ENCODE results near the gene MLLT10.
"Not testable (repeated sequence)": the region's sequence is repeated elsewhere in the genome, so short reads cannot be mapped to it uniquely, and the experiment has no call there.

The MLLT10 gene

GRCh38 chr10:21527598-21528235, 6.3 kb upstream of the MLLT10 start:
- DNase-seq (ENCODE audit: low spot score), result peak; percentile 53

DNA sequence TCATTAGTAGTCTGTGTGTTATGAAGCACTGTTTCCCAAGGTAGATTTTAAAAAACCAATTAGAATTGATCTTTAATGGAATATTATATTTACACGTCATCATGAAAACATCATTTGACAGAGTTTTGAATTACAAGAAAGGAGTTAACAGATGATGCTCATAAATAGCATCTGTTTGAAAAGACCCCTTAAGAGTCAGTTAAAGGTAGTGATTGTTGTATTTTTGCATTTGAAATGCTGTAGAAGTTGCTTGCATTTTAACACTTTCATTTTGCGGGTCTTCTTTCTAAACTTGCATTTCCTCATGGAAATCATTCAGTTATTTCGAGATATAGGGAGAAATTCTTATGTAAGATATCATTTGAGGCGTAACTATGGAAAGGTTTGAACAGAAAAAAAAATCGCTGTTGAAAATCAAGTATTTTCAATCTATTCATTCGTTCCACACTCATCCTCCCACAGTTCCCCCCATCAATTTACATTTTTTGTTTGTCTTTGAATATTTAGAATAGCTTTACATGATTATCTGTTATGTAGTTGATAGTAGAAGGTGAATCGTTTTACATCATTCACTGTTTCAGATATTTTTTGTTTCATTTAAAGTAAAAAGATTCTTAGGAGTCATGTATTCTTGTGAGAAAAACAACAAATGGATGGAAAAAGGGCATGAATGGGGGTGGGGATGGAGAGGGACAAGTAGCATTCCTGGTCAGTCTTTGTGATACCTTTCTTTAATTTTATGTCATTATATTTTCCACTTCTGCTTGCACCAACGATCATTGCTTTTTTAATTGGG, 5.6 kb upstream of the MLLT10 start:
- peak; percentile 30 for DNase-seq (ENCODE audit: low spot score)

- DNase-seq (ENCODE audit: low spot score), result peak; percentile 43
These were observed 4.8 kb upstream of the MLLT10 start for GRCh38 chr10:21529032-21529910.

- no peak for DNase-seq (ENCODE audit: low spot score)
These were observed 3.9 kb upstream of the MLLT10 start for GRCh38 chr10:21530168-21530567.

DNA sequence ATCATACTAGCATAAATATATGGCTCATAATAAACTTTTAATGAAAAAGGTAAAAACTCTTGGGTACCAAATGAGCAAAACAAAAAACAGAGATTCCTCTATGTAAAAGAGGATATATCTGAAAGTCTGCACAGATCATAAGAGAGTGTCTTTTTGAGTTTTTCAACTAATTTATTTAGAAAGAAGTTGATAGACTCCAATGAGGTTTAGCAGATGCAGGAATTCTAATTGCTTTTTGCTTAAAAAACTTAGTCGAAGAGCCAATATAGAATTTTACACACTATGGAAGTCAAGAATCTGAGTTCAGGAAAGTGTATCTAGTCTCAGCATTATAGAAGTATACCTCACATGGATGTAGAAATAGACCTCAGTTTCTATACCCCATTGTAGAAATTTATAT, 3.4 kb upstream of the MLLT10 start:
- DNase-seq (ENCODE audit: low spot score), result no peak

DNA sequence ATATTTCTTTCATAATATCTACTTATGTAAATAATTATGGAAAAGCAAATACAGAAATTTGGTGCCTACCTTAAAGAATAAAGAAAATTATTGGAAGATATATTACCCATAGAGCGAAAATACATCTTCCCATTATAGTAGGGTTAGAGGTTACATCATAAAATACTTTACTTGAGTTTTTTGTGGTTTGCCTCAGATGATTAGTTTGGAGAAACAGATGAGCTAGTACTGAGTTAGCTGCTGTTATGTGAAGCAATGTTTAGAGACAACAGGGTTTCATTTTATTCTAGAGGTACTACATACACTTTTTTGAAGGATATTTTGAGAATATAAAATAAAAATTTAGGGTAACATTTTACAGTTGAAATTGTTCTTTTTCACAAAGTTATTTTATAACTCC, 2.9 kb upstream of the MLLT10 start:
- no peak for DNase-seq (ENCODE audit: low spot score)

GRCh38 chr10:21532694-21533466, 1.2 kb upstream of the MLLT10 start:
- no peak for DNase-seq (ENCODE audit: low spot score)

GRCh38 chr10:21534280-21534586, 201 bp downstream of the MLLT10 start:
- no peak for DNase-seq (ENCODE audit: low spot score)

GRCh38 chr10:21534604-21535493, 817 bp downstream of the MLLT10 start:
- peak; percentile 40 for DNase-seq (ENCODE audit: low spot score)

GRCh38 chr10:21535494-21535965, 1.5 kb downstream of the MLLT10 start:
- DNase-seq (ENCODE audit: low spot score), result no peak

GRCh38 chr10:21535976-21536375, 1.9 kb downstream of the MLLT10 start:
- DNase-seq (ENCODE audit: low spot score), result not testable (repeated sequence)

DNA sequence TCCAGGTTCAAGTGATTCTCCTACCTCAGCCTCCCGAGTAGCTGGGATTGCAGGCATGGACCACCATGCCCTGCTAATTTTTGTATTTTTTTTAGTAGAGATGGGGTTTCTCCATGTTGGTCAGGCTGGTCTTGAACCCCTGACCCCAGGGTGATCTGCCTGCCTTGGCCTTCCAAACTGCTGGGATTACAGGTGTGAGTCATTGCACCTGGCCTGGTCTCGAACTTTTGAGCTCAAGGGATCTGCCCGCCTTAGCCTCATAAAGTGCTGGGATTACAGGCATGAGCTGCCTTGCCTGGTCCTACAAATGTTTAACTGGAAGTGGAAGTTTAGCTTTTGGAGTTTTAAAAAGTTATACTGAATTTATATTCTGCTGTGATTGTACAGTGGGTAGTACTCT, 2.8 kb downstream of the MLLT10 start:
- DNase-seq (ENCODE audit: low spot score), result no peak

GRCh38 chr10:21540701-21541100, 6.7 kb downstream of the MLLT10 start:
- DNase-seq (ENCODE audit: low spot score), result not testable (repeated sequence)

GRCh38 chr10:21547246-21547645, 13.2 kb downstream of the MLLT10 start:
- no peak for DNase-seq (ENCODE audit: low spot score)

- DNase-seq (ENCODE audit: low spot score), result no peak
These were observed 18.6 kb downstream of the MLLT10 start for GRCh38 chr10:21552638-21553037.

- no peak for DNase-seq (ENCODE audit: low spot score)
These were observed 22.5 kb downstream of the MLLT10 start for GRCh38 chr10:21556527-21556926.

DNA sequence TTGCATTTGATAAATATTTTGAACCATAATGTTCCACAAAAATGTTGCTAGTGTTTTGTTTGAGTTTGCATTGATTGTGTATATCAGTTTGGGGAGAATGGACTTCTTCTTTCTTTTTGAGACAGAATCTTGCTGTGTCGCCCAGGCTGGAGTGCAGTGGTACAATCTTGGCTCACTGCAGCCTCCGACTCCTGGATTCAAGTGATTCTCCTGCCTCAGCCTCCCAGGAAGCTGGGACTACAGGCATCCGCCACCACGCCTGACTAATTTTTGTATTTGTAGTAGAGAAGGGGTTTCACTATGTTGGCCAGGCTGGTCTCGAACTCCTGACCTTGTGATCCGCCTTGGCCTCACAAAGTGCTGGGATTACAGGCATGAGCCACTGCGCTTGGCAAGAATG, 25.0 kb downstream of the MLLT10 start:
- DNase-seq (ENCODE audit: low spot score), result not testable (repeated sequence)

GRCh38 chr10:21570761-21571521, 36.9 kb downstream of the MLLT10 start:
- no peak for DNase-seq (ENCODE audit: low spot score)

GRCh38 chr10:21572578-21572977, 38.5 kb downstream of the MLLT10 start:
- DNase-seq (ENCODE audit: low spot score), result no peak

DNA sequence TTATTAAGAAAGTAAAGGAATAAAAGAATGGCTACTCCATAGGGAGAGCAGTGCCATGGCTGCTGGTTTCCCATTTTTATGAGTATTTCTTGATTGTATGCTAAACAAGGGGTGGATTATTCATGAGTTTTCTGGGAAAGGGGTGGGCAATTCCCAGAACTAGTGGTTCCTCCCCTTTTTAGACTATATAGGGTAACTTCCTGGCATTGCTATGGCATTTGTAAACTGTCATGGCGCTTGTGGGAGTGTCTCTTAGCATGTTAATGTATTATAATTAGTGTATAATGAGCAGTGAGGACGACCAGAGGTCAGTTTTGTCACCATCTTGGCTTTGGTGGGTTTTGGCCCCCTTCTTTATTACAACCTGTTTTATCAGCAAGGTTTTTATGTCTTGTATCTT, 40.5 kb downstream of the MLLT10 start:
- not testable (repeated sequence) for DNase-seq (ENCODE audit: low spot score)
